MM.1S (cell line): ENCODE results near the gene CHST3.

Experiments
- EZH2 ChIP-seq: fragments of 300-600 bp; sonication (generic); optimal IDR thresholded peaks from 2 replicates; pipeline ENCODE3; 2017; ENCODE audit warnings: low read depth, mild to moderate bottlenecking, antibody characterized with exemption, low read length, mixed read lengths
- EZH2phosphoT487 ChIP-seq: fragments of 300-600 bp; sonication (generic); IDR thresholded peaks from 2 replicates; pipeline ENCODE4 v1.6.1; 2018; ENCODE audit warnings: antibody characterized with exemption, low read length
- TF ChIP-seq, protein P1 (sequence below): fragments of 300-600 bp; sonication (generic); IDR thresholded peaks from 2 replicates; pipeline ENCODE4 v1.5.1; 2016; ENCODE audit warnings: antibody characterized with exemption, low read length, mixed read lengths

DNA sequence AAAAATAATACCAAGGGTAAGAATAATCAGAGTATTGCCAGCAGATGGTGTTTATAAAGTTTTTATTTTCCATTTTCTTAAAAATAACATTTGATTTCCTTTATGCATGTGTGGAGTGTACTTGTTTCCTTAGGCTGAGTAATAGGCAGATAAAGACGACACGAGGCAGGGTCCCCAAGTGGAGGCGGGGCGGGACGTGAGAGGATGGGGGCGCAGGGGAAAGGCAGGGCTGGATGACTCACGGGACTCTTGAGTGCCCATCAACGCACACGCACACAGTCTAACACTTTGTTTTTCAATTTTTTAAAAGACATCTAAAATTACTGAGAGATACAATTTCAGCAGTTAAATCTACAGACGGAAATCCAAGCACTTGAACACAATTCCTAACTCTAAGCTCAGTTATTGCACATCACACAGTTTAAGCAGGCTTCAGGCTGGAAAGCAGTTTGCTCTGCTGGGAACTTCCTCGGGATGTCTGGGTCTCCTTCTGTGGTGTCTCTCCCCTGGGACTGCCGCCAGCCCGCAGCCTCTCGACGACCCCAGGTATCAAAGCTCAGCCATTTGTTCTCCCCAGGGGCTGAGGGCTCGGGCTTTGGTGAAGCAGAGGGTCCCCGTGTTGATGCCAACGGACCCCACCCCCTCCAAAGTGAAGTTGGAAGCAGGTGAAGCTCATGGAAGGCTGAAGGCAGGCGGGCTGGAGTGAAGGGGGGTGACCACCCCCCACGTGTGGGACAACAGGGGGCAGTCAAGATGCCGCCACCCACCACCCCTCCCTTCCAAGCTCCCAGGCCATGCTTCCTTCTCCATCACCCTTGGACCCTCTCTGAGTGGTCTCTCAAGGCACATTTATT is 95.0 kb downstream of the CHST3 start:
- TF ChIP-seq, protein P1, sequence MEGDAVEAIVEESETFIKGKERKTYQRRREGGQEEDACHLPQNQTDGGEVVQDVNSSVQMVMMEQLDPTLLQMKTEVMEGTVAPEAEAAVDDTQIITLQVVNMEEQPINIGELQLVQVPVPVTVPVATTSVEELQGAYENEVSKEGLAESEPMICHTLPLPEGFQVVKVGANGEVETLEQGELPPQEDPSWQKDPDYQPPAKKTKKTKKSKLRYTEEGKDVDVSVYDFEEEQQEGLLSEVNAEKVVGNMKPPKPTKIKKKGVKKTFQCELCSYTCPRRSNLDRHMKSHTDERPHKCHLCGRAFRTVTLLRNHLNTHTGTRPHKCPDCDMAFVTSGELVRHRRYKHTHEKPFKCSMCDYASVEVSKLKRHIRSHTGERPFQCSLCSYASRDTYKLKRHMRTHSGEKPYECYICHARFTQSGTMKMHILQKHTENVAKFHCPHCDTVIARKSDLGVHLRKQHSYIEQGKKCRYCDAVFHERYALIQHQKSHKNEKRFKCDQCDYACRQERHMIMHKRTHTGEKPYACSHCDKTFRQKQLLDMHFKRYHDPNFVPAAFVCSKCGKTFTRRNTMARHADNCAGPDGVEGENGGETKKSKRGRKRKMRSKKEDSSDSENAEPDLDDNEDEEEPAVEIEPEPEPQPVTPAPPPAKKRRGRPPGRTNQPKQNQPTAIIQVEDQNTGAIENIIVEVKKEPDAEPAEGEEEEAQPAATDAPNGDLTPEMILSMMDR = no peak
- TF ChIP-seq EZH2 (no peak), EZH2phosphoT487 (no peak)
